LNCAP (cell line): ENCODE results near the gene IRS1.

Experiments used
- TF ChIP-seq, protein P1 (sequence below): fragments of 450-650 bp; IDR thresholded peaks from 2 replicates; pipeline ENCODE4 v1.5.1; 2017; ENCODE audit warnings: mild to moderate bottlenecking

The IRS1 gene

DNA sequence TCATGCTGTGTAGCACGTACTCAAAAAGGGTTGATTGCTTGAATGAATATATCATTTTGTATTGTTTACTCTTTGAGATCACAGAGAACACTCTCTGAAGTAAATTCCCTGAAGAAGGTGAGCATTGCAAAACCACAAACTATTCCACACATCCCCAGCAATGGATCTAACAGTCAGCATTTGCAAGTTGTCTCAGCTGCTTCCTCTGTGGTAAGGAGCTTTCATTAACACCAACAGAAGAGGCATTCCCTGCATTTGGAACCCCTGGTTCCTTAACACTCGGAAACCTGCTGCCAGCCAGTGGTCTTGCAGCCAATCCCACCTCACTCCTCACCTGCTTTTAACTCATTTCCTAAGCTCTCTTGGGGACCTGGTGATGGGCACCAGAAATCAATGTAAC is 108.4 kb downstream of the IRS1 start:
- TF ChIP-seq, protein P1, sequence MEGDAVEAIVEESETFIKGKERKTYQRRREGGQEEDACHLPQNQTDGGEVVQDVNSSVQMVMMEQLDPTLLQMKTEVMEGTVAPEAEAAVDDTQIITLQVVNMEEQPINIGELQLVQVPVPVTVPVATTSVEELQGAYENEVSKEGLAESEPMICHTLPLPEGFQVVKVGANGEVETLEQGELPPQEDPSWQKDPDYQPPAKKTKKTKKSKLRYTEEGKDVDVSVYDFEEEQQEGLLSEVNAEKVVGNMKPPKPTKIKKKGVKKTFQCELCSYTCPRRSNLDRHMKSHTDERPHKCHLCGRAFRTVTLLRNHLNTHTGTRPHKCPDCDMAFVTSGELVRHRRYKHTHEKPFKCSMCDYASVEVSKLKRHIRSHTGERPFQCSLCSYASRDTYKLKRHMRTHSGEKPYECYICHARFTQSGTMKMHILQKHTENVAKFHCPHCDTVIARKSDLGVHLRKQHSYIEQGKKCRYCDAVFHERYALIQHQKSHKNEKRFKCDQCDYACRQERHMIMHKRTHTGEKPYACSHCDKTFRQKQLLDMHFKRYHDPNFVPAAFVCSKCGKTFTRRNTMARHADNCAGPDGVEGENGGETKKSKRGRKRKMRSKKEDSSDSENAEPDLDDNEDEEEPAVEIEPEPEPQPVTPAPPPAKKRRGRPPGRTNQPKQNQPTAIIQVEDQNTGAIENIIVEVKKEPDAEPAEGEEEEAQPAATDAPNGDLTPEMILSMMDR, result no peak

- TF ChIP-seq, protein P1, result no peak
Measured at GRCh38 chr2:226690461-226691024, 109.1 kb downstream of the IRS1 start.

DNA sequence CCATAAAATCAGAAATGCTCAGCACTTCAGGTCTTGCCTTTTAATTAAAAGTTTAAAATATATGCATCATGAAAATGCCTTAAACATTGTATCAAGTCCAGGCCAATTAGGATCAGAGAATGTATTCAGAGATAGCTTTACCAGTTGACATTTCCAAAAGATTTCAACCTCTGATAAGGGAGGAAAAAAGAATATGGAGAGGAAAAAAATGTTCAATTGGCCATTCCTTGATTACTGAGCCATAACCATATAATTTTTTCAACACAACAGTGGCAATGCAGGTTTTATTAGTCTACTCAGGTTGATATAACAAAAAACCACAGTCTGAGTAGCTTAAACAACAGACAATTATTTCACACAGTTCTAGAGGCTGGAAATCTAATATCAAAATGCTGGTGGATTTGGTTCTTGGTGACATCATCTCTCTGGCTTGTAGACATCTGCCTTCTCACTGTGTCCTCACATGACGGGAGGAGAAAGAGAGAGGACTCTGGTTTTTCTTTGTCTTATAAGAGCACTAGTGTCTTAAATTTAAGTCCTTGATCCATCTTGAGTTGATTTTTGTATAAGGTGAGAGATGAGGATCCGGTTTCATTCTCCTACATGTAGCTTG is 111.9 kb downstream of the IRS1 start:
- TF ChIP-seq, protein P1, result no peak

GRCh38 chr2:226684563-226684959 is 115.1 kb downstream of the IRS1 start:
- TF ChIP-seq, protein P1, result no peak

DNA sequence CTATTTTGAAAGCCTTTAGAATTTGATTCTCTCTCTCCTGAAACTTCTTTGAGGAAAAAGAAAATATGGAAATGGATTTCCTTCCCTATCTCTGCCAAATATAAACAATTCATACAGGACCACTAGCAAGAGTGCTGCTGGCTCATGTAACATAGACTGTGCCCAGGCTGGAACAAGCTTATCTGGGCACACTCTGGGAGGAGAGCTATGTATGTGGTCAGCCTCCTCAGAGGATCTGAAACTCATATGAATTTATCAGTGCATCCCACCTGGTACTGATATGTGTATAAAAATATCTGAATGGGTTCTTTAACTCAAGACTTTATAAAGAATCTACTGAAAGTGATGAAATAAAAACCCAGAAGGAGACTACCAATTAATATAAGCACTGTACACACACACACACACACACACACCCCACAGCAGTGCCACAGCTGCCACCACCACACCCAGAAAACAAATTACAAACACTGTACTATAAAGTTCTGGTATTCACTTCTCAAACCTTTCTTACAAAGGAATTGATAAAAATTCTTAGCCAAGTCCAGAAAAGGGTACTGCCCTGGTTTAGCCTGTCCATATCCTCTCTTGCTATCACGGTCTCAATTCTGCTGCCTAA is 115.6 kb downstream of the IRS1 start:
- TF ChIP-seq, protein P1, result no peak

DNA sequence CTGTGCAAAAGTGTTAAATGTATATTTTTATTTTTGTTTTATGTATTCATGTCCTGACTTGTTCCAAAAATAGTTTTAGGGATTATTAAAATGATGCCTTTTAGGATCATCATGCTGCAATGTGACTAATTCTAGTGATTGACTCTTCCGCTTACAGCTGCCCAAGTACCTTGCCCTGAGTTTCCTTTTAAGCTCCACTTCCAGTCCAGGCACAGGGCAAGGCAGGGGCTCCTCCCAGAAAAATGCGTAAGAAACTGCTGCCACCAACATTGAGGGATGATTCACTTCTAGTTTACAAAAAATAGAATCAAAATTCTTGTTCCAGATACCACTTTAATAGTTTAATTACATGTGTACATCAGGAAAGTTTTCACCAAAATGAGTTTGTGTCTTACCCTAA is 116.4 kb downstream of the IRS1 start:
- TF ChIP-seq, protein P1, result no peak
